Hepatocyte (in vitro differentiated cells): Measurements from ENCODE around the gene TRIM69.

Experiments
- CTCF ChIP-seq: fragments of 200-600 bp; sonication (generic); IDR thresholded peaks from 2 replicates; pipeline ENCODE4 v1.5.1; 2016; ENCODE audit warnings: antibody characterized with exemption, mild to moderate bottlenecking; ENCODE audit not compliant: poor library complexity
- EZH2 ChIP-seq: fragments of 200-600 bp; sonication (generic); IDR thresholded peaks from 2 replicates; pipeline ENCODE4 v1.6.1; 2016; ENCODE audit warnings: antibody characterized with exemption, mild to moderate bottlenecking, borderline replicate concordance
- EZH2phosphoT487 ChIP-seq: fragments of 200-600 bp; sonication (generic); IDR thresholded peaks from one replicate; pipeline ENCODE4 v1.6.1; 2018; ENCODE audit warnings: antibody characterized with exemption, mild to moderate bottlenecking, low read depth, moderate library complexity; ENCODE audit not compliant: unreplicated experiment, severe bottlenecking

- no peak for TF ChIP-seq CTCF
- TF ChIP-seq EZH2: no peak
- TF ChIP-seq EZH2phosphoT487: no peak
Observed at GRCh38 chr15:44808557-44808956, 72.2 kb downstream of the TRIM69 start.
